GM12878 (cell line): ENCODE data around the gene RALBP1. TPM values are rescaled to one million over a fixed set of nuclear protein-coding genes. Genes with fewer than 3 reads are reported as not detected.

Experiments
- ATAC-seq: fragments of 200-7000 bp; cut with Tn5 transposase; 3 replicates; pipeline ENCODE4 v1.9.1; 2020; ENCODE audit warnings: mild to moderate bottlenecking, moderate library complexity
- BruUV-seq: library from RNA; stranded (reverse); fragments of 400-500 nt; replicated peaks from 2 replicates; lab custom pipeline; 2021; lab: Mats Ljungman, UMichigan
- CTCF ChIA-PET: fragments of 300-600 bp; sonication (Branson Sonifier 250); formaldehyde crosslinking; extraction: SDS; loops from one replicate; lab custom pipeline; 2021; ENCODE audit warnings: inconsistent platforms; lab: Yijun Ruan, JAX
- POLR2A ChIA-PET: fragments of 350-600 bp; formaldehyde crosslinking; extraction: SDS; loops from one replicate; lab custom pipeline; 2021; ENCODE audit warnings: inconsistent platforms; lab: Charles Lee
- RAD21 ChIA-PET: fragments of 300-600 bp; sonication (Branson Sonifier 250); formaldehyde crosslinking; loops from one replicate; lab custom pipeline; 2023; ENCODE audit warnings: antibody characterized with exemption; ENCODE audit not compliant: unreplicated experiment; lab: Charles Lee
- SMC1A ChIA-PET: fragments of 300-600 bp; sonication (Branson Sonifier 250); formaldehyde crosslinking; loops from one replicate; lab custom pipeline; 2023; ENCODE audit not compliant: unreplicated experiment, uncharacterized antibody; lab: Charles Lee
- DNase-seq: peaks from one replicate; pipeline ENCODE4 v3.0.0-alpha.2; 2011; ENCODE audit warnings: low read depth, low spot score
- FAIRE-seq: peaks from 3 replicates; lab custom pipeline; 2011; peaks lifted over from hg19 to GRCh38; lab: Jason Lieb, UNC
- H2AFZ ChIP-seq: 2 replicates; pipeline ENCODE4 v1.6.0; 2011; ENCODE audit warnings: low read depth, low read length, control low read depth; ENCODE audit not compliant: control insufficient read depth
- H3K27ac ChIP-seq: 2 replicates; pipeline ENCODE4 v1.5.1; 2011; ENCODE audit warnings: control low read depth; ENCODE audit not compliant: control insufficient read depth, insufficient read depth
- H3K27me3 ChIP-seq, 2 experiments: replicated peaks in 1 of 2; 2 replicates each; pipeline versions ENCODE4 v1.6.0 to v1.6.1; 2011; ENCODE audit warnings: low read length in 1 of 2; ENCODE audit not compliant: control insufficient read depth in 2 of 2, insufficient read depth in 2 of 2
- H3K36me3 ChIP-seq, 2 experiments: 2 replicates each; pipeline ENCODE4 v1.5.1; 2011; ENCODE audit warnings: low read length in 1 of 2; ENCODE audit not compliant: control insufficient read depth in 2 of 2, insufficient read depth in 2 of 2
- H3K4me1 ChIP-seq: 2 replicates; pipeline ENCODE4 v1.6.1; 2011; ENCODE audit warnings: mild to moderate bottlenecking, low read length, moderate library complexity, mixed read lengths; ENCODE audit not compliant: control insufficient read depth, insufficient read depth
- H3K4me2 ChIP-seq: 2 replicates; pipeline ENCODE4 v1.6.0; 2011; ENCODE audit warnings: control low read depth; ENCODE audit not compliant: control insufficient read depth, insufficient read depth
- H3K4me3 ChIP-seq: fragments of 200-600 bp; sonication (generic); 2 replicates; pipeline ENCODE4 v1.5.1; 2016
- H3K79me2 ChIP-seq: 2 replicates; pipeline ENCODE4 v1.6.0; 2011; ENCODE audit warnings: low read length; ENCODE audit not compliant: control insufficient read depth, insufficient read depth
- H3K9ac ChIP-seq: 2 replicates; pipeline ENCODE4 v1.8.0; 2011; ENCODE audit warnings: low read length, control low read depth, mixed read lengths; ENCODE audit not compliant: control insufficient read depth, insufficient read depth
- H3K9me3 ChIP-seq: replicated peaks from 3 replicates; pipeline ENCODE4 v1.5.1; 2011; ENCODE audit warnings: mild to moderate bottlenecking, low read length; ENCODE audit not compliant: control insufficient read depth, insufficient read depth
- H4K20me1 ChIP-seq: 2 replicates; pipeline ENCODE4 v1.6.0; 2011; ENCODE audit not compliant: control insufficient read depth, insufficient read depth
- BMI1 ChIP-seq: fragments of 450-650 bp; IDR thresholded peaks from 2 replicates; pipeline ENCODE4 v1.6.1; 2016; ENCODE audit warnings: mild to moderate bottlenecking, moderate library complexity, borderline replicate concordance
- CHD2 ChIP-seq: IDR thresholded peaks from 2 replicates; pipeline ENCODE4 v1.6.1; 2011; ENCODE audit warnings: low read depth, low read length, improper control_type of control experiment, borderline replicate concordance
- DPF2 ChIP-seq: fragments of 450-650 bp; IDR thresholded peaks from 2 replicates; pipeline ENCODE4 v1.6.1; 2017; ENCODE audit warnings: mild to moderate bottlenecking
- HDAC6 ChIP-seq: fragments of 200-600 bp; sonication (generic); IDR thresholded peaks from one replicate; pipeline ENCODE4 v1.8.0; 2017; ENCODE audit warnings: antibody characterized with exemption; ENCODE audit not compliant: unreplicated experiment
- PML ChIP-seq: IDR thresholded peaks from 2 replicates; pipeline ENCODE4 v1.6.1; 2012; ENCODE audit warnings: low read length, inconsistent platforms
- RAD21 ChIP-seq: IDR thresholded peaks from 2 replicates; pipeline ENCODE4 v1.6.1; 2011; ENCODE audit warnings: mild to moderate bottlenecking, low read depth, low read length, moderate library complexity; ENCODE audit not compliant: insufficient read depth
- RB1 ChIP-seq: fragments of 450-650 bp; formaldehyde crosslinking; IDR thresholded peaks from 2 replicates; pipeline ENCODE4 v1.6.1; 2017; ENCODE audit warnings: mild to moderate bottlenecking, borderline replicate concordance
- SIN3A ChIP-seq: IDR thresholded peaks from 2 replicates; pipeline ENCODE4 v1.6.1; 2012; ENCODE audit warnings: low read depth, low read length, improper control_type of control experiment
- SRF ChIP-seq, 2 experiments: IDR thresholded peaks; 2 replicates each; pipeline ENCODE4 v1.6.1; 2011; ENCODE audit warnings: low read depth in 2 of 2, low read length in 2 of 2, mild to moderate bottlenecking in 1 of 2, moderate library complexity in 1 of 2
- SUZ12 ChIP-seq: fragments of 200-600 bp; sonication (generic); IDR thresholded peaks from one replicate; pipeline ENCODE4 v1.6.1; 2018; ENCODE audit warnings: antibody characterized with exemption, mild to moderate bottlenecking; ENCODE audit not compliant: unreplicated experiment
- YY1 ChIP-seq: IDR thresholded peaks from 2 replicates; pipeline ENCODE4 v1.6.1; 2011; ENCODE audit warnings: low read depth, mild to moderate bottlenecking, low read length
- ZNF24 ChIP-seq: fragments of 450-650 bp; IDR thresholded peaks from 2 replicates; pipeline ENCODE4 v1.6.1; 2017; ENCODE audit warnings: antibody characterized with exemption, mild to moderate bottlenecking
- whole genome bisulfite sequencing: methylation state at CpG from one replicate; pipeline ENCODE4 v1.1.6; 2016; ENCODE audit warnings: low lambda C conversion rate; ENCODE audit not compliant: insufficient replicate concordance, insufficient coverage; ENCODE audit errors: missing lambda C conversion rate; 5-methylcytosine and 5-hydroxymethylcytosine counted together
- in situ Hi-C: fragments of 300-500 bp; cut with MboI; formaldehyde crosslinking; loops from 9 replicates; pipeline ENCODE4 v1.14.3; 2018; ENCODE audit warnings: mixed read lengths
- intact Hi-C: fragments of 100-400 bp; cut with micrococcal nuclease; formaldehyde crosslinking; loops from one replicate; pipeline ENCODE4 v1.14.2; 2022; ENCODE audit not compliant: unreplicated experiment
- polyA plus RNA-seq, 11 experiments: library from polyadenylated mRNA; depleted of rRNA in 4 of 11; unstranded in 6 of 11; stranded (reverse) in 5 of 11; fragments of >200 nt; fragmentation: Nextera tagmentation in 4 of 11; fragmentation: Illumina TruSeq in 1 of 11; extraction: Ambion mirVana in 4 of 11; extraction: Trizol in 1 of 11; gene quantifications; 1 replicate in 1 of 11; 2 replicates in 10 of 11; pipeline versions ENCODE4 v1.2.1 to v1.2.3, GENCODE V29; 2011 to 2016; ENCODE audit warnings: inconsistent platforms in 2 of 11, missing spikeins in 2 of 11, low read depth in 1 of 11
- total RNA-seq, 4 experiments: library from RNA; depleted of rRNA in 3 of 4; stranded (reverse); fragments of >200 nt in 3 of 4; fragmentation: Illumina TruSeq in 1 of 4; extraction: Trizol in 1 of 4; gene quantifications; 2 replicates each; pipeline versions ENCODE4 v1.2.1 to v1.2.3, GENCODE V29; 2013 to 2021
- TF ChIP-seq, protein P1 (sequence below): fragments of 450-650 bp; IDR thresholded peaks from 2 replicates; pipeline ENCODE4 v1.6.1; 2017; ENCODE audit warnings: mild to moderate bottlenecking, moderate library complexity

The RALBP1 gene
- total and polyA plus RNA-seq, 10 of the 15 experiments (the other 5 are each of a cell fraction or from before 2014, with no cell fraction given): 11.2 to 46.9 (median 41.8) TPM

GRCh38 chr18:9495465-9495864 is 20.2 kb downstream of the RALBP1 start:
- H3K4me2 ChIP-seq: no peak overlapping the region
- H2AFZ ChIP-seq: no peak overlapping the region
- ChIA-PET POLR2A (no interaction called here), SMC1A (interaction anchor here (1.4 kb wide), 1 partner anchor 20 kb away, joined by 3 read pairs; no protein-coding TSS in a partner anchor), RAD21 (no interaction called here), CTCF (no interaction called here)
- intact Hi-C loops: no loop called here
- H3K9ac ChIP-seq: no peak overlapping the region
- BruUV-seq: no TSS peak
- ATAC-seq (no peak), FAIRE-seq (no peak), DNase-seq (no peak)
- 100% methylated on average over 1 of the region's 1 CpG for WGBS
- no peaks in the 10 kb centered on the region for H4K20me1 ChIP-seq
- no peak overlapping the region for H3K27ac ChIP-seq
- in situ Hi-C loops: no loop called here
- H3K4me3 ChIP-seq: no peak overlapping the region
- H3K27me3 ChIP-seq: no peaks in the 10 kb centered on the region
- peaks cover 19% of the 10 kb centered on the region for H3K79me2 ChIP-seq
- TF ChIP-seq HDAC6: no peak
- no peak for TF ChIP-seq DPF2
- no peak for TF ChIP-seq SUZ12
- TF ChIP-seq PML: no peak
- TF ChIP-seq RAD21: no peak
- no peak for TF ChIP-seq YY1
- no peak for TF ChIP-seq CHD2
- TF ChIP-seq, protein P1, sequence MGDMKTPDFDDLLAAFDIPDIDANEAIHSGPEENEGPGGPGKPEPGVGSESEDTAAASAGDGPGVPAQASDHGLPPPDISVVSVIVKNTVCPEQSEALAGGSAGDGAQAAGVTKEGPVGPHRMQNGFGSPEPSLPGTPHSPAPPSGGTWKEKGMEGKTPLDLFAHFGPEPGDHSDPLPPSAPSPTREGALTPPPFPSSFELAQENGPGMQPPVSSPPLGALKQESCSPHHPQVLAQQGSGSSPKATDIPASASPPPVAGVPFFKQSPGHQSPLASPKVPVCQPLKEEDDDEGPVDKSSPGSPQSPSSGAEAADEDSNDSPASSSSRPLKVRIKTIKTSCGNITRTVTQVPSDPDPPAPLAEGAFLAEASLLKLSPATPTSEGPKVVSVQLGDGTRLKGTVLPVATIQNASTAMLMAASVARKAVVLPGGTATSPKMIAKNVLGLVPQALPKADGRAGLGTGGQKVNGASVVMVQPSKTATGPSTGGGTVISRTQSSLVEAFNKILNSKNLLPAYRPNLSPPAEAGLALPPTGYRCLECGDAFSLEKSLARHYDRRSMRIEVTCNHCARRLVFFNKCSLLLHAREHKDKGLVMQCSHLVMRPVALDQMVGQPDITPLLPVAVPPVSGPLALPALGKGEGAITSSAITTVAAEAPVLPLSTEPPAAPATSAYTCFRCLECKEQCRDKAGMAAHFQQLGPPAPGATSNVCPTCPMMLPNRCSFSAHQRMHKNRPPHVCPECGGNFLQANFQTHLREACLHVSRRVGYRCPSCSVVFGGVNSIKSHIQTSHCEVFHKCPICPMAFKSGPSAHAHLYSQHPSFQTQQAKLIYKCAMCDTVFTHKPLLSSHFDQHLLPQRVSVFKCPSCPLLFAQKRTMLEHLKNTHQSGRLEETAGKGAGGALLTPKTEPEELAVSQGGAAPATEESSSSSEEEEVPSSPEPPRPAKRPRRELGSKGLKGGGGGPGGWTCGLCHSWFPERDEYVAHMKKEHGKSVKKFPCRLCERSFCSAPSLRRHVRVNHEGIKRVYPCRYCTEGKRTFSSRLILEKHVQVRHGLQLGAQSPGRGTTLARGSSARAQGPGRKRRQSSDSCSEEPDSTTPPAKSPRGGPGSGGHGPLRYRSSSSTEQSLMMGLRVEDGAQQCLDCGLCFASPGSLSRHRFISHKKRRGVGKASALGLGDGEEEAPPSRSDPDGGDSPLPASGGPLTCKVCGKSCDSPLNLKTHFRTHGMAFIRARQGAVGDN: no peak
- TF ChIP-seq BMI1: no peak
- no peak for TF ChIP-seq ZNF24
- no peak for TF ChIP-seq RB1
- no peak for TF ChIP-seq SIN3A
- TF ChIP-seq SRF (IDR thresholded peaks at IDR 0.05; ENCODE audit: low read depth in 2 of 2, low read length in 2 of 2): no peak
- H3K9me3 ChIP-seq: peaks cover 3% of the 10 kb centered on the region; the same call in 2 of the 3 replicates
- peaks cover 6% of the 10 kb centered on the region for H3K4me1 ChIP-seq
- H3K36me3 ChIP-seq: no peaks in the 10 kb centered on the region
